ENCODE results near the gene PCID2. TPM values are rescaled to one million over a fixed set of nuclear protein-coding genes. Genes with fewer than 3 reads are reported as not detected.

PCID2 gene
- polyA plus RNA-seq, 1 donor from 2014 or later: 81.3 TPM

- no peak for TF ChIP-seq SMC3 (conservative IDR thresholded peaks at IDR 0.05; ENCODE audit: poor library complexity)
- no peak for TF ChIP-seq EZH2 (IDR thresholded peaks at IDR 0.05; ENCODE audit: borderline replicate concordance, insufficient read depth, low read length, poor library complexity, severe bottlenecking)
- no peak for TF ChIP-seq EP300 (conservative IDR thresholded peaks at IDR 0.05; ENCODE audit: poor library complexity, severe bottlenecking)
- no peak for TF ChIP-seq TAF1 (IDR thresholded peaks at IDR 0.05; ENCODE audit: low read depth)
- no peak for TF ChIP-seq REST (IDR thresholded peaks at IDR 0.05; ENCODE audit: borderline replicate concordance)
- TF ChIP-seq CTCF (IDR thresholded peaks at IDR 0.05; ENCODE audit: poor library complexity, severe bottlenecking): no peak
- TF ChIP-seq RAD21 (conservative IDR thresholded peaks at IDR 0.05): no peak
- no peak for TF ChIP-seq POLR2AphosphoS5 (IDR thresholded peaks at IDR 0.05)
- no peak for TF ChIP-seq MXI1 (conservative IDR thresholded peaks at IDR 0.05; ENCODE audit: poor library complexity, severe bottlenecking)
- H2AFZ ChIP-seq (ENCODE audit: low read depth, low read length): no peak overlapping the region
- no peaks in the 10 kb centered on the region for H3K36me3 ChIP-seq (ENCODE audit: insufficient read depth, low read length)
Measured at GRCh38 chr13:113233101-113233500, 24.6 kb upstream of the PCID2 start.

GRCh38 chr13:113232208-113233003 is 23.9 kb upstream of the PCID2 start:
- no peaks in the 10 kb centered on the region for H3K9me3 ChIP-seq (ENCODE audit: low read length)
- no peak overlapping the region for H3K27ac ChIP-seq (ENCODE audit: low read length)
- no peak for TF ChIP-seq RAD21 (conservative IDR thresholded peaks at IDR 0.05)
- H3K36me3 ChIP-seq (ENCODE audit: insufficient read depth, low read length): no peaks in the 10 kb centered on the region
- H3K9ac ChIP-seq (ENCODE audit: low read length): no peak overlapping the region
- H3K4me3 ChIP-seq (ENCODE audit: low read length): no peak overlapping the region
- no peak overlapping the region for H2AFZ ChIP-seq (ENCODE audit: low read depth, low read length)
- H4K20me1 ChIP-seq (ENCODE audit: insufficient read depth): no peaks in the 10 kb centered on the region
- no peaks in the 10 kb centered on the region for H3K27me3 ChIP-seq (ENCODE audit: insufficient read depth, low read depth, low read length)
- H3K9me2 ChIP-seq (ENCODE audit: insufficient read depth, low read length): no peaks in the 10 kb centered on the region
- no peaks in the 10 kb centered on the region for H3F3A ChIP-seq (ENCODE audit: insufficient read depth, low read length, poor library complexity, severe bottlenecking)
- no peaks in the 10 kb centered on the region for H3K79me2 ChIP-seq (replicated peaks; ENCODE audit: insufficient read depth, low read length)
- no peak overlapping the region for H3K4me2 ChIP-seq (ENCODE audit: low read length)

More at GRCh38 chr13:113233101-113233500, 24.6 kb upstream of the PCID2 start:
- H3K9me2 ChIP-seq (ENCODE audit: insufficient read depth, low read length): no peaks in the 10 kb centered on the region
- no peaks in the 10 kb centered on the region for H3K79me2 ChIP-seq (replicated peaks; ENCODE audit: insufficient read depth, low read length)
- no peaks in the 10 kb centered on the region for H3K27me3 ChIP-seq (ENCODE audit: insufficient read depth, low read depth, low read length)
- no peak overlapping the region for H3K9ac ChIP-seq (ENCODE audit: low read length)
- H3K4me3 ChIP-seq (ENCODE audit: low read length): no peak overlapping the region
- H4K20me1 ChIP-seq (ENCODE audit: insufficient read depth): no peaks in the 10 kb centered on the region
- no peak overlapping the region for H3K27ac ChIP-seq (ENCODE audit: low read length)
- no peaks in the 10 kb centered on the region for H3F3A ChIP-seq (ENCODE audit: insufficient read depth, low read length, poor library complexity, severe bottlenecking)
- H3K9me3 ChIP-seq (ENCODE audit: low read length): no peaks in the 10 kb centered on the region
- no peak overlapping the region for H3K4me2 ChIP-seq (ENCODE audit: low read length)
